Limb (tissue), 2 donors: ENCODE data around the gene ADAM22.
A peak's percentile ranks its signal among the peaks of the same experiment; 100 is the strongest.
"Not testable (repeated sequence)": the region's sequence is repeated elsewhere in the genome, so short reads cannot be mapped to it uniquely, and the experiment has no call there.

Source experiments
- DNase-seq, 2 donors: peaks; one replicate each; pipeline ENCODE4 v3.0.0-alpha.2; 2016; ENCODE audit errors: extremely low spot score in 2 of 2

Gene ADAM22

GRCh38 chr7:87933953-87934698, at the start of gene ADAM22:
TSS of gene ADAM22 (plus strand) at chr7:87934251. CDS start at chr7:87934466, 215 bp downstream.
- peak; percentile 89 to 91 for DNase-seq

- no peak for DNase-seq
Measured at GRCh38 chr7:87885018-87885417, 49.0 kb upstream of the ADAM22 start.

GRCh38 chr7:87886875-87887274, 47.2 kb upstream of the ADAM22 start:
- DNase-seq = peak in 1 of 2 donors; percentile 55

- no peak for DNase-seq
Measured at GRCh38 chr7:87895363-87895762, 38.7 kb upstream of the ADAM22 start.

GRCh38 chr7:87899255-87899654, 34.8 kb upstream of the ADAM22 start:
- no peak for DNase-seq

GRCh38 chr7:87907136-87907906, 26.7 kb upstream of the ADAM22 start:
- DNase-seq = not testable (repeated sequence)

GRCh38 chr7:87908814-87909213, 25.2 kb upstream of the ADAM22 start:
- not testable (repeated sequence) for DNase-seq

- no peak for DNase-seq
Measured at GRCh38 chr7:87912121-87912520, 21.9 kb upstream of the ADAM22 start.

- no peak for DNase-seq
Measured at GRCh38 chr7:87918740-87919139, 15.3 kb upstream of the ADAM22 start.

- DNase-seq = no peak
Measured at GRCh38 chr7:87919875-87920274, 14.2 kb upstream of the ADAM22 start.

- no peak for DNase-seq
Measured at GRCh38 chr7:87920578-87920977, 13.5 kb upstream of the ADAM22 start.

- not testable (repeated sequence) for DNase-seq
Measured at GRCh38 chr7:87922759-87923395, 11.2 kb upstream of the ADAM22 start.

- DNase-seq = no peak
Measured at GRCh38 chr7:87926581-87927461, 7.2 kb upstream of the ADAM22 start.

GRCh38 chr7:87933605-87933952, 472 bp upstream of the ADAM22 start:
- peak in 1 of 2 donors; percentile 21 for DNase-seq

GRCh38 chr7:87934699-87935383, 790 bp downstream of the ADAM22 start:
- peak in 1 of 2 donors; percentile 66 for DNase-seq

GRCh38 chr7:87935384-87935706, 1.3 kb downstream of the ADAM22 start:
- DNase-seq = no peak

- DNase-seq = no peak
Measured at GRCh38 chr7:87941138-87941537, 7.1 kb downstream of the ADAM22 start.

GRCh38 chr7:87944547-87944946, 10.5 kb downstream of the ADAM22 start:
- DNase-seq = no peak

- not testable (repeated sequence) for DNase-seq
Measured at GRCh38 chr7:87945926-87946325, 11.9 kb downstream of the ADAM22 start.

- DNase-seq = no peak
Measured at GRCh38 chr7:87948371-87948770, 14.3 kb downstream of the ADAM22 start.

- no peak for DNase-seq
Measured at GRCh38 chr7:87959336-87959735, 25.3 kb downstream of the ADAM22 start.
